ENCODE measurements around the gene N4BP2L1.
"Not testable (repeated sequence)": the region's sequence is repeated elsewhere in the genome, so short reads cannot be mapped to it uniquely, and the experiment has no call there.

N4BP2L1 gene

DNA sequence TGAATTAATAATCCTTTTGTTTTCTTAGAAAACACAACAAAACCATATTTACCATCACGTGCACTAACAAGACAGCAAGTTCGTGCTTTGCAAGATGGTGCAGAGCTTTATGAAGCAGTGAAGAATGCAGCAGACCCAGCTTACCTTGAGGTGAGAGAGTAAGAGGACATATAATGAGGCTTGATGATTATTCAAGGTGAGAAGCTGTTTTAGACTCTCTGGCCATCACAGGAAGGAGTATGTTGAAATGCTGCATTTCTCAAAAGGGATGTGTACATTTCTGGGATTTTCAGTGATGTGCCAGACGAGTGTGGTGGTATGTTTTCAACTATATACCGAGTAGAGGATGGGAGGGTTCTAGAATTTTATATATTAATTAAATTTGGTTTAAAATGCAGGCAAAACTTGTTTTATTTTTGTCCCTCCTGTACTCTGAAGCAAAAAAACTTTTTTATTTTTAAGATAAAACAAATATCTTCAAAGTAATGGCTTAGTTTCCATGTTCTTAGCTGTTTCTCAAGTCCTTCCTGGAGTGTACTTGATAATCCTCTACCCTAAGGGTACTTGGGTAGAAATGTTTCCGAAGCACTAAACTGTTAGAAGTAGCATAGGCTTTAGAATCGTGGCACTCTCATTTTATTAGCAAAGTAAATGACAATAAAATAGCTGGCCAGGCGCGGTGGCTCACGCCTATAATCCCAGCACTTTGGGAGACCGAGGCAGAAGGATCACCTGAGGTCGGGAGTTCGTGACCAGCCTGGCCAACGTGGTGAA, 51.1 kb downstream of the N4BP2L1 start:
- TF ChIP-seq, protein P1, sequence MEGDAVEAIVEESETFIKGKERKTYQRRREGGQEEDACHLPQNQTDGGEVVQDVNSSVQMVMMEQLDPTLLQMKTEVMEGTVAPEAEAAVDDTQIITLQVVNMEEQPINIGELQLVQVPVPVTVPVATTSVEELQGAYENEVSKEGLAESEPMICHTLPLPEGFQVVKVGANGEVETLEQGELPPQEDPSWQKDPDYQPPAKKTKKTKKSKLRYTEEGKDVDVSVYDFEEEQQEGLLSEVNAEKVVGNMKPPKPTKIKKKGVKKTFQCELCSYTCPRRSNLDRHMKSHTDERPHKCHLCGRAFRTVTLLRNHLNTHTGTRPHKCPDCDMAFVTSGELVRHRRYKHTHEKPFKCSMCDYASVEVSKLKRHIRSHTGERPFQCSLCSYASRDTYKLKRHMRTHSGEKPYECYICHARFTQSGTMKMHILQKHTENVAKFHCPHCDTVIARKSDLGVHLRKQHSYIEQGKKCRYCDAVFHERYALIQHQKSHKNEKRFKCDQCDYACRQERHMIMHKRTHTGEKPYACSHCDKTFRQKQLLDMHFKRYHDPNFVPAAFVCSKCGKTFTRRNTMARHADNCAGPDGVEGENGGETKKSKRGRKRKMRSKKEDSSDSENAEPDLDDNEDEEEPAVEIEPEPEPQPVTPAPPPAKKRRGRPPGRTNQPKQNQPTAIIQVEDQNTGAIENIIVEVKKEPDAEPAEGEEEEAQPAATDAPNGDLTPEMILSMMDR (IDR thresholded peaks at IDR 0.05; ENCODE audit: insufficient read depth, missing control alignments), result no peak
- no peak for FAIRE-seq
- DNase-seq (ENCODE audit: insufficient read length, low spot score), result no peak

DNA sequence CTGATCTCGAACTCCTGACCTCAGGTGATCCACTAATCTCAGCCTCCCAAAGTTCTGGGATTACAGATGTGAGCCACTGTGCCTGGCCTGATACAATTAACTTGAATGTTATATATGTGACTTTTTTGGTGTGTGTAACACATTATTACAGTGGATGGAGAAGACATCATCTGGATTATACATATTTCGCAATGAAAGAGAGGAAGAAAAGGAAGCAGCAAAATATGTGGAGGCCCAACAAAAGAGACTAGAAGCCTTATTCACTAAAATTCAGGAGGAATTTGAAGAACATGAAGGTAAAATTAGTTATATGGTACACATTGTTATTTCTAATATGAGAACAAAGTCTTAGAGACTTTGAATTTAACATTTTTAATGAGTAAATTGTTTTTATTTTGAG, 57.1 kb downstream of the N4BP2L1 start:
- FAIRE-seq, result no peak
- TF ChIP-seq, protein P1 (IDR thresholded peaks at IDR 0.05; ENCODE audit: insufficient read depth, missing control alignments), result no peak

DNA sequence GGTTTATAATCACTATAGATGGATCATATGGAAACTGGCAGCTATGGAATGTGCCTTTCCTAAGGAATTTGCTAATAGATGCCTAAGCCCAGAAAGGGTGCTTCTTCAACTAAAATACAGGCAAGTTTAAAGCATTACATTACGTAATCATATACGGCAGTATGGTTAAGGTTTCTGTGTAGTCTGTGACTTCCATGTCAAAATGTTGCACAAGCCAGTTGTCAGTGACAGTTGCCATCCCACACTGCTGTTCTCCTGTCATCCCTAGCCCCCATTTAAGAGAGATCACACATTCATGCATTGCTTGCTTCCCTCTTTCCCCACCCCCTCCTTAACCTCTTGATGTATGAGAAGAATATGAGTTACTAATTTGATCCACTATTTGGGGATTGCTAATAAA, 65.4 kb downstream of the N4BP2L1 start:
- DNase-seq (ENCODE audit: insufficient read length, low spot score) (no peak), FAIRE-seq (no peak)
- TF ChIP-seq, protein P1 (IDR thresholded peaks at IDR 0.05; ENCODE audit: insufficient read depth, missing control alignments), result no peak

More for the DNA sequence above, 57.1 kb downstream of the N4BP2L1 start:
- no peak for DNase-seq (ENCODE audit: insufficient read length, low spot score)

DNA sequence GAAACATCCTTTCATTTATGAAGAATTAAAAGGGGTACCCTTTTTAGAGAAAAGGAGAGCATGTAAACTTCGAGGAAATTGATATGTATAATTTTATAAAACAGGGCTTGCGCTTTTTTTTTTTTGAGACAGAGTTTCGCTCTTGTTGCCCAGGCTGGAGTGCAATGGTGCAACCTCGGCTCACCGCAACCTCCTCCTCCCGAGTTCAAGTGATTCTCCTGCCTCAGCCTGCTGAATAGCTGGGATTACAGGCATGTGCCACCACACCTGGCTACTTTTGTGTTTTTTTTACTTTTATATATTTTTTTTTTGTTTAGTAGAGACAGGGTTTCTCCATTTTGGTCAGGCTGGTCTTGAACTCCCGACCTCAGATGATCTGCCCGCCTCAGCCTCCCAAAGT, 72.0 kb downstream of the N4BP2L1 start:
- not testable (repeated sequence) for FAIRE-seq; DNase-seq (ENCODE audit: insufficient read length, low spot score)

DNA sequence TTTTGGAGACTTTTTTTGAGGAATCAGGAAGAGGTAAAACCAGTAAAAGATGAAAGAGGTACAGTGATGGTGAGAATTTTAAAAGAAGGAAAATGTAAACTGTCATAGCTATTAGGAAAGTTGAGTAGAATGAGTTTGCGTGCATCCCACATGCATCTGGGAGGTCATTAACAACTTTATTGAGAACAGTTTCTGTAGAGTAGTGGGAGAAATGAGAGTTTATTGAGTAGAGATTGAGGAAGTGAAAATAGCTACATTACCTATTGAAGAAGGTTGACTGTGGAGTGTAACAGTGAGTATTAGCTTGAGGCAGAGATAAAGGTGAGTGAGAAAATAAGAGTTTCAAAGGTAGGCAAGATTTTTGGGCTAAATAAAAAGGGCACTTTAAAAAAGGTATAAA, 73.9 kb downstream of the N4BP2L1 start:
- FAIRE-seq (no peak), DNase-seq (ENCODE audit: insufficient read length, low spot score) (no peak)
- TF ChIP-seq, protein P1 (IDR thresholded peaks at IDR 0.05; ENCODE audit: insufficient read depth, missing control alignments), result no peak

DNA sequence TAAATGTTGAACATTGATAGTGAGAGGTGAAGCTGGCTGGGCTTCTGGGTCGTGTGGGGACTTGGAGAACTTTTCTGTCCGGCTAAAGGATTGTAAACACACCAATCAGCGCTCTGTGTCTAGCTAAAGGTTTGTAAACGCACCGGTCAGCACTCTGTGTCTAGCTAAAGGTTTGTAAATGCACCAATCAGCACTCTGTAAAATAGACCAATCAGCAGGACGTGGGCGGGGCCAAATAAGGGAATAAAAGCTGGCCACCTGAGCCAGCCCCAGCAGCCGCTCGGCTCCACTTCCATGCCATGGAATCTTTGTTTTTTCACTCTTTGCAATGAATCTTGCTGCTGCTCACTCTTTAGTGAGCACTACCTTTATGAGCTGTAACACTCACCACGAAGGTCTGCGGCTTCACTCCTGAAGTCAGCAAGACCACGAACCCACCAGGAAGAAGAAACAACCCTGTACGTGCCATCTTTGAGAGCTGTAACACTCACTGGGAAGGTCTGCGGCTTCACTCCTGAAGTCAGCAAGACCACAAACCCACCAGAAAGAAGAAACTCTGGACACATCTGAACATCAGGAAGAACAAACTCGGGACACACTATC, 77.0 kb downstream of the N4BP2L1 start:
- DNase-seq (ENCODE audit: insufficient read length, low spot score); FAIRE-seq: not testable (repeated sequence)
